Measurements from ENCODE around the gene CD19. TPM values are rescaled to one million over a fixed set of nuclear protein-coding genes. Genes with fewer than 3 reads are reported as not detected.

The CD19 gene
- total RNA-seq, 1 experiment from 2014 or later = not detected

DNA sequence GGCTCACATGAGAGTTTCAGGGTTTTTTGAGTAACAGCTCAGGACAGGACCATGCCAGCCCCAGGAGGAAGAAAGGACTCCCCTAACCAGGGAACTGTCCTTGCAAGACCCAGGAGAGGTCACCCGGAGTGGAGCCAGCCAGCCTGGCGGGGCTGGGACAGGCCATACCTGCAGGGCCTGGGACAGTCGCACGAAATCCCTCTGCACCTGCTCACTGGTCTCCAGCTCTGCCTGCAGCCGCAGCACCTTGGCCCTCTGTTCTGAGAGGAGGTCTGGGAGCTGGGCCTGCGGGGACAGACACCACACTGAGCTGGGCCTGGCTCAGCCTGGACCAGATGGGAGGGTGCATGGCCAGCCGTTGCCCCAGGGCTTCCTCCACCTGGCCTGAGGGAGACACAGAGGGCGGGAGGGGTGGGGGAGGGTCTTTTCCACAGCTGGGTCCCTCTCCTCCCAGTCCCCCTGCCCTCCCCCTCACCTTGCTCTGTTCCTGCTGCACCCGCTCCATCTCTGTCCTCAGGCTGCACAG lies 26.5 kb upstream of the CD19 start:
- POLR2A ChIA-PET = no interaction called here
- no peak overlapping the region for H3K4me3 ChIP-seq (ENCODE audit: low read depth in 2 of 2, low read length in 2 of 2)
- ATAC-seq = peak; percentile 50
- no peak for DNase-seq (ENCODE audit: low read depth, low spot score)
- intact Hi-C loops (cut with micrococcal nuclease; ENCODE audit: unreplicated experiment) = no loop called here
- no peaks in the 10 kb centered on the region for H3K36me3 ChIP-seq (ENCODE audit: control insufficient read depth, insufficient read depth, low read length)
- no peaks in the 10 kb centered on the region for H3K9me3 ChIP-seq (ENCODE audit: control insufficient read depth, insufficient read depth, low read depth, low read length)
- no TSS peak for BruUV-seq (replicated peaks)
- TF ChIP-seq, protein P1, sequence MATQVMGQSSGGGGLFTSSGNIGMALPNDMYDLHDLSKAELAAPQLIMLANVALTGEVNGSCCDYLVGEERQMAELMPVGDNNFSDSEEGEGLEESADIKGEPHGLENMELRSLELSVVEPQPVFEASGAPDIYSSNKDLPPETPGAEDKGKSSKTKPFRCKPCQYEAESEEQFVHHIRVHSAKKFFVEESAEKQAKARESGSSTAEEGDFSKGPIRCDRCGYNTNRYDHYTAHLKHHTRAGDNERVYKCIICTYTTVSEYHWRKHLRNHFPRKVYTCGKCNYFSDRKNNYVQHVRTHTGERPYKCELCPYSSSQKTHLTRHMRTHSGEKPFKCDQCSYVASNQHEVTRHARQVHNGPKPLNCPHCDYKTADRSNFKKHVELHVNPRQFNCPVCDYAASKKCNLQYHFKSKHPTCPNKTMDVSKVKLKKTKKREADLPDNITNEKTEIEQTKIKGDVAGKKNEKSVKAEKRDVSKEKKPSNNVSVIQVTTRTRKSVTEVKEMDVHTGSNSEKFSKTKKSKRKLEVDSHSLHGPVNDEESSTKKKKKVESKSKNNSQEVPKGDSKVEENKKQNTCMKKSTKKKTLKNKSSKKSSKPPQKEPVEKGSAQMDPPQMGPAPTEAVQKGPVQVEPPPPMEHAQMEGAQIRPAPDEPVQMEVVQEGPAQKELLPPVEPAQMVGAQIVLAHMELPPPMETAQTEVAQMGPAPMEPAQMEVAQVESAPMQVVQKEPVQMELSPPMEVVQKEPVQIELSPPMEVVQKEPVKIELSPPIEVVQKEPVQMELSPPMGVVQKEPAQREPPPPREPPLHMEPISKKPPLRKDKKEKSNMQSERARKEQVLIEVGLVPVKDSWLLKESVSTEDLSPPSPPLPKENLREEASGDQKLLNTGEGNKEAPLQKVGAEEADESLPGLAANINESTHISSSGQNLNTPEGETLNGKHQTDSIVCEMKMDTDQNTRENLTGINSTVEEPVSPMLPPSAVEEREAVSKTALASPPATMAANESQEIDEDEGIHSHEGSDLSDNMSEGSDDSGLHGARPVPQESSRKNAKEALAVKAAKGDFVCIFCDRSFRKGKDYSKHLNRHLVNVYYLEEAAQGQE (IDR thresholded peaks at IDR 0.05; ENCODE audit: insufficient read depth in 1 of 2, low read depth in 2 of 2, low read length in 1 of 2) = no peak
- TF ChIP-seq, protein P2, sequence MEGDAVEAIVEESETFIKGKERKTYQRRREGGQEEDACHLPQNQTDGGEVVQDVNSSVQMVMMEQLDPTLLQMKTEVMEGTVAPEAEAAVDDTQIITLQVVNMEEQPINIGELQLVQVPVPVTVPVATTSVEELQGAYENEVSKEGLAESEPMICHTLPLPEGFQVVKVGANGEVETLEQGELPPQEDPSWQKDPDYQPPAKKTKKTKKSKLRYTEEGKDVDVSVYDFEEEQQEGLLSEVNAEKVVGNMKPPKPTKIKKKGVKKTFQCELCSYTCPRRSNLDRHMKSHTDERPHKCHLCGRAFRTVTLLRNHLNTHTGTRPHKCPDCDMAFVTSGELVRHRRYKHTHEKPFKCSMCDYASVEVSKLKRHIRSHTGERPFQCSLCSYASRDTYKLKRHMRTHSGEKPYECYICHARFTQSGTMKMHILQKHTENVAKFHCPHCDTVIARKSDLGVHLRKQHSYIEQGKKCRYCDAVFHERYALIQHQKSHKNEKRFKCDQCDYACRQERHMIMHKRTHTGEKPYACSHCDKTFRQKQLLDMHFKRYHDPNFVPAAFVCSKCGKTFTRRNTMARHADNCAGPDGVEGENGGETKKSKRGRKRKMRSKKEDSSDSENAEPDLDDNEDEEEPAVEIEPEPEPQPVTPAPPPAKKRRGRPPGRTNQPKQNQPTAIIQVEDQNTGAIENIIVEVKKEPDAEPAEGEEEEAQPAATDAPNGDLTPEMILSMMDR (IDR thresholded peaks at IDR 0.05) = no peak
- TF ChIP-seq TCF7L2 (IDR thresholded peaks at IDR 0.05; ENCODE audit: low read depth, low read length) = no peak
- no peak for TF ChIP-seq POLR2AphosphoS5 (IDR thresholded peaks at IDR 0.05; ENCODE audit: low read depth, low read length)
- no peak for TF ChIP-seq SIN3A (IDR thresholded peaks at IDR 0.05; ENCODE audit: borderline replicate concordance, insufficient read depth, low read depth, low read length)
- no peaks in the 10 kb centered on the region for H3K4me1 ChIP-seq (ENCODE audit: control insufficient read depth, insufficient read depth, low read length)
- H3K27ac ChIP-seq (ENCODE audit: low read length) = no peak overlapping the region
- CTCF ChIA-PET = interaction anchor here (0.6 kb wide), 1 partner anchor 10 kb away, joined by 5 read pairs; no protein-coding TSS in a partner anchor
- in situ Hi-C loops (cut with HindIII; ENCODE audit: low pct_unique_long_range_greater_than_20kb, low sequenced_read_pairs) = no loop called here
- H3K27me3 ChIP-seq (ENCODE audit: control insufficient read depth, insufficient read depth, low read length) = no peaks in the 10 kb centered on the region

DNA sequence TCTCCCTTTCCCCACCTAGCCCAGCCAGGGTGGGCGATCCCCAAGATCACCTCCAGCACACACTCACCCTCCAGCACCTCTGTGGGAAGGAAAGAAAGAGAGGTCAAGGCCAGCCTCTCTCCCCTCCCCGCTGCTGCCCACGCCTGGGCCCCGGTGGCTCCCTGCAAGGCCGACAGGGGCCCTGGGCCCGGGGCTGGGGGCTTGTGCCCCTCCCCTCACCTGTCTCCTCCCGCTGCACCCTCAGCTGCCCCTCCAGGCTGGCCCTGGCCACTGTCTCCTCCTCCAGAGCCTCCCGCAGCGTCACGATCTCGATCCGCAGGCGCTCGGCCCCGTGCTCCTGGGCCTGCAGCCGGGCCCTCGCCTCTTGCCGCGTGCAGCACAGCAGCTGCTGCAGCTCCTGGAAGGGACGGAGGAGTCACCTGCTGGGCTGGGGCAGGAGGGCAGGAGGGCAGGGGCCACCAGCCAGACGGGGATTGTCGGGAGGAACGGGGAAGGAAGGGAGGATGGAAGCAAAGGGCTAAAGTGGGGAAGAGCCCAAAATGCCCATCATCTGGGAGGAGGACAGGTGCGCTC lies 25.9 kb upstream of the CD19 start:
- H3K4me1 ChIP-seq (ENCODE audit: control insufficient read depth, insufficient read depth, low read length) = no peaks in the 10 kb centered on the region
- TF ChIP-seq TCF7L2 (IDR thresholded peaks at IDR 0.05; ENCODE audit: low read depth, low read length) (no peak), POLR2AphosphoS5 (IDR thresholded peaks at IDR 0.05; ENCODE audit: low read depth, low read length) (no peak), SIN3A (IDR thresholded peaks at IDR 0.05; ENCODE audit: borderline replicate concordance, insufficient read depth, low read depth, low read length) (no peak)
- TF ChIP-seq, protein P2 (IDR thresholded peaks at IDR 0.05) = no peak
- TF ChIP-seq, protein P1 (IDR thresholded peaks at IDR 0.05; ENCODE audit: insufficient read depth in 1 of 2, low read depth in 2 of 2, low read length in 1 of 2) = no peak
- POLR2A ChIA-PET = no interaction called here
- intact Hi-C loops (cut with micrococcal nuclease; ENCODE audit: unreplicated experiment) (no loop called here), in situ Hi-C loops (cut with HindIII; ENCODE audit: low pct_unique_long_range_greater_than_20kb, low sequenced_read_pairs) (no loop called here)
- H3K36me3 ChIP-seq (ENCODE audit: control insufficient read depth, insufficient read depth, low read length) = no peaks in the 10 kb centered on the region
- H3K27me3 ChIP-seq (ENCODE audit: control insufficient read depth, insufficient read depth, low read length) = no peaks in the 10 kb centered on the region
- H3K9me3 ChIP-seq (ENCODE audit: control insufficient read depth, insufficient read depth, low read depth, low read length) = no peaks in the 10 kb centered on the region
- DNase-seq (ENCODE audit: low read depth, low spot score) (no peak), ATAC-seq (no peak)
- H3K4me3 ChIP-seq (ENCODE audit: low read depth in 2 of 2, low read length in 2 of 2) = no peak overlapping the region
- CTCF ChIA-PET = no interaction called here
- H3K27ac ChIP-seq (ENCODE audit: low read length) = no peak overlapping the region
- no TSS peak for BruUV-seq (replicated peaks)
